ENCODE data around the gene COBLL1.

Gene COBLL1

GRCh38 chr2:164816900-164817299, 24.7 kb downstream of the COBLL1 start:
- no peak for DNase-seq

GRCh38 chr2:164816046-164816445, 25.6 kb downstream of the COBLL1 start:
- DNase-seq, result no peak

GRCh38 chr2:164815071-164815793, 26.4 kb downstream of the COBLL1 start:
- DNase-seq, result no peak

- no peak for DNase-seq
Observed at GRCh38 chr2:164813535-164813934, 28.1 kb downstream of the COBLL1 start.

GRCh38 chr2:164812378-164812777, 29.2 kb downstream of the COBLL1 start:
- DNase-seq, result no peak

- no peak for DNase-seq
Observed at GRCh38 chr2:164811819-164812218, 29.8 kb downstream of the COBLL1 start.

- DNase-seq, result no peak
Observed at GRCh38 chr2:164810843-164811242, 30.8 kb downstream of the COBLL1 start.

GRCh38 chr2:164808776-164809175, 32.8 kb downstream of the COBLL1 start:
- no peak for DNase-seq

GRCh38 chr2:164803776-164804466, 37.7 kb downstream of the COBLL1 start:
- no peak for DNase-seq

GRCh38 chr2:164802095-164802707, 39.4 kb downstream of the COBLL1 start:
- no peak for DNase-seq

GRCh38 chr2:164800572-164800971, 41.1 kb downstream of the COBLL1 start:
- DNase-seq, result no peak

GRCh38 chr2:164797627-164798026, 44.0 kb downstream of the COBLL1 start:
- DNase-seq, result no peak

- no peak for DNase-seq
Observed at GRCh38 chr2:164796999-164797398, 44.6 kb downstream of the COBLL1 start.

GRCh38 chr2:164794432-164795231, 47.0 kb downstream of the COBLL1 start:
- DNase-seq, result no peak

- DNase-seq, result no peak
Observed at GRCh38 chr2:164794016-164794415, 47.6 kb downstream of the COBLL1 start.

- DNase-seq, result no peak
Observed at GRCh38 chr2:164793529-164793928, 48.1 kb downstream of the COBLL1 start.

GRCh38 chr2:164792316-164793170, 49.1 kb downstream of the COBLL1 start:
- DNase-seq, result no peak

GRCh38 chr2:164789968-164790367, 51.7 kb downstream of the COBLL1 start:
- DNase-seq, result no peak

- no peak for DNase-seq
Observed at GRCh38 chr2:164786787-164787186, 54.8 kb downstream of the COBLL1 start.

- no peak for DNase-seq
Observed at GRCh38 chr2:164785457-164785856, 56.2 kb downstream of the COBLL1 start.

GRCh38 chr2:164784376-164784775, 57.2 kb downstream of the COBLL1 start:
- DNase-seq, result no peak

- no peak for DNase-seq
Observed at GRCh38 chr2:164782323-164782722, 59.3 kb downstream of the COBLL1 start.

Data from NCI-H1105 (cell line).